Measurements from ENCODE around the gene SPESP1.
"Not testable (repeated sequence)": the region's sequence is repeated elsewhere in the genome, so short reads cannot be mapped to it uniquely, and the experiment has no call there.

SPESP1 gene

GRCh38 chr15:68963719-68964118 is 33.4 kb downstream of the SPESP1 start:
- DNase-seq (ENCODE audit: low read depth): not testable (repeated sequence)

- DNase-seq (ENCODE audit: low read depth): no peak
These were observed 36.7 kb downstream of the SPESP1 start for GRCh38 chr15:68966996-68967395.

GRCh38 chr15:68967948-68968347 is 37.6 kb downstream of the SPESP1 start:
- no peak for DNase-seq (ENCODE audit: low read depth)

GRCh38 chr15:68969298-68969697 is 39.0 kb downstream of the SPESP1 start:
- DNase-seq (ENCODE audit: low read depth): no peak

- DNase-seq (ENCODE audit: low read depth): no peak
These were observed 42.1 kb downstream of the SPESP1 start for GRCh38 chr15:68972201-68973065.

- not testable (repeated sequence) for DNase-seq (ENCODE audit: low read depth)
These were observed 45.4 kb downstream of the SPESP1 start for GRCh38 chr15:68975651-68976160.

- not testable (repeated sequence) for DNase-seq (ENCODE audit: low read depth)
These were observed 47.1 kb downstream of the SPESP1 start for GRCh38 chr15:68977426-68977825.

GRCh38 chr15:68979006-68979405 is 48.7 kb downstream of the SPESP1 start:
- DNase-seq (ENCODE audit: low read depth): no peak

- DNase-seq (ENCODE audit: low read depth): no peak
These were observed 49.5 kb downstream of the SPESP1 start for GRCh38 chr15:68979816-68980215.

- no peak for DNase-seq (ENCODE audit: low read depth)
These were observed 50.5 kb downstream of the SPESP1 start for GRCh38 chr15:68980786-68981185.

GRCh38 chr15:68981941-68982340 is 51.6 kb downstream of the SPESP1 start:
- DNase-seq (ENCODE audit: low read depth): no peak

- DNase-seq (ENCODE audit: low read depth): no peak
These were observed 52.7 kb downstream of the SPESP1 start for GRCh38 chr15:68982976-68983563.

GRCh38 chr15:68983961-68984481 is 53.7 kb downstream of the SPESP1 start:
- no peak for DNase-seq (ENCODE audit: low read depth)

- DNase-seq (ENCODE audit: low read depth): no peak
These were observed 54.3 kb downstream of the SPESP1 start for GRCh38 chr15:68984586-68984985.

- DNase-seq (ENCODE audit: low read depth): no peak
These were observed 55.1 kb downstream of the SPESP1 start for GRCh38 chr15:68985361-68985891.

GRCh38 chr15:68986322-68986721 is 56.0 kb downstream of the SPESP1 start:
- DNase-seq (ENCODE audit: low read depth): no peak

- no peak for DNase-seq (ENCODE audit: low read depth)
These were observed 56.8 kb downstream of the SPESP1 start for GRCh38 chr15:68987120-68987519.

- DNase-seq (ENCODE audit: low read depth): no peak
These were observed 57.4 kb downstream of the SPESP1 start for GRCh38 chr15:68987676-68988075.

- no peak for DNase-seq (ENCODE audit: low read depth)
These were observed 59.4 kb downstream of the SPESP1 start for GRCh38 chr15:68989541-68990230.

- no peak for DNase-seq (ENCODE audit: low read depth)
These were observed 60.1 kb downstream of the SPESP1 start for GRCh38 chr15:68990231-68990991.

- no peak for DNase-seq (ENCODE audit: low read depth)
These were observed 60.7 kb downstream of the SPESP1 start for GRCh38 chr15:68990992-68991500.

Data from activated T-cell treated with anti-CD3 and anti-CD28 coated beads for 48 hours (primary cell).